HepG2 (cell line): Measurements from ENCODE around the gene MOBP. TPM values are rescaled to one million over a fixed set of nuclear protein-coding genes. Genes with fewer than 3 reads are reported as not detected.
A peak's percentile ranks its signal among the peaks of the same experiment; 100 is the strongest.

Source experiments
- ATAC-seq: fragments of 200-7000 bp; cut with Tn5 transposase; 3 replicates; pipeline ENCODE4 v1.9.1; 2020; ENCODE audit warnings: mild to moderate bottlenecking, moderate library complexity
- BruUV-seq: library from RNA; stranded (reverse); fragments of 400-500 nt; replicated peaks from 2 replicates; lab custom pipeline; 2021; lab: Mats Ljungman, UMichigan
- CTCF ChIA-PET: fragments of 300-600 bp; formaldehyde crosslinking; extraction: SDS; loops from one replicate; lab custom pipeline; 2021; ENCODE audit warnings: low total read pairs, inconsistent platforms, low intra/inter-chr PET ratio; lab: Yijun Ruan, JAX
- POLR2A ChIA-PET: fragments of 350-600 bp; sonication (Branson Sonifier 250); formaldehyde crosslinking; loops from one replicate; lab custom pipeline; 2020; ENCODE audit warnings: antibody characterized with exemption, inconsistent platforms; lab: Yijun Ruan, JAX
- DNase-seq: peaks from one replicate; pipeline ENCODE4 v3.0.0-alpha.2; 2015; ENCODE audit warnings: low spot score
- FAIRE-seq: peaks from 3 replicates; lab custom pipeline; 2011; peaks lifted over from hg19 to GRCh38; lab: Jason Lieb, UNC
- H2AFZ ChIP-seq: one replicate; pipeline ENCODE4 v1.6.1; 2011; ENCODE audit warnings: low read length, inconsistent platforms
- H3K27ac ChIP-seq: fragments of 300-600 bp; 3 replicates; pipeline ENCODE4 v1.8.0; 2011; ENCODE audit warnings: mixed run types, mild to moderate bottlenecking, mixed read lengths, low read length, inconsistent platforms; ENCODE audit not compliant: insufficient read depth; ENCODE audit errors: extremely low read length
- H3K27me3 ChIP-seq, 2 experiments: fragments of 200-600 bp in 1 of 2; 2 replicates in 1 of 2; 3 replicates in 1 of 2; pipeline versions ENCODE4 v1.6.0 to v1.8.0; 2011; ENCODE audit warnings: low read length in 2 of 2, mild to moderate bottlenecking in 2 of 2, moderate library complexity in 2 of 2, inconsistent platforms in 1 of 2; ENCODE audit not compliant: insufficient read depth in 2 of 2, control insufficient read depth in 1 of 2
- H3K36me3 ChIP-seq, 2 experiments: fragments of 200-600 bp in 1 of 2; replicated peaks in 1 of 2; 2 replicates in 1 of 2; 3 replicates in 1 of 2; pipeline versions ENCODE4 v1.5.1 to v1.8.0; 2011; ENCODE audit warnings: low read length in 2 of 2, inconsistent platforms in 1 of 2; ENCODE audit not compliant: insufficient read depth in 2 of 2, control insufficient read depth in 1 of 2
- H3K4me1 ChIP-seq: 2 replicates; pipeline ENCODE4 v1.5.1; 2012; ENCODE audit warnings: low read length, inconsistent platforms; ENCODE audit not compliant: insufficient read depth
- H3K4me2 ChIP-seq: 2 replicates; pipeline ENCODE4 v1.6.0; 2011; ENCODE audit warnings: low read depth, low read length, inconsistent platforms
- H3K4me3 ChIP-seq, 3 experiments: fragments of 200-600 bp in 1 of 3; sonication (generic), shearing (Covaris generic) in 1 of 3; replicated peaks in 1 of 3; 2 replicates each; pipeline ENCODE4 v1.5.1; 2011 to 2016; ENCODE audit warnings: low read length in 3 of 3, inconsistent platforms in 2 of 3, low read depth in 2 of 3, mild to moderate bottlenecking in 2 of 3, control low read depth in 1 of 3, mixed read lengths in 1 of 3; ENCODE audit not compliant: insufficient read depth in 1 of 3
- H3K79me2 ChIP-seq: one replicate; pipeline ENCODE4 v1.6.1; 2011; ENCODE audit warnings: low read length, inconsistent platforms; ENCODE audit not compliant: insufficient read depth
- H3K9ac ChIP-seq: 2 replicates; pipeline ENCODE4 v1.6.0; 2011; ENCODE audit warnings: mild to moderate bottlenecking, low read depth, low read length, inconsistent platforms; ENCODE audit not compliant: insufficient read depth
- H3K9me3 ChIP-seq: 2 replicates; pipeline ENCODE4 v1.5.1; 2012; ENCODE audit warnings: mild to moderate bottlenecking, low read length
- H4K20me1 ChIP-seq: 2 replicates; pipeline ENCODE4 v1.6.0; 2011; ENCODE audit warnings: inconsistent platforms, mild to moderate bottlenecking, low read length, moderate library complexity; ENCODE audit not compliant: insufficient read depth
- ARNT2 ChIP-seq: sonication (generic); formaldehyde crosslinking; IDR thresholded peaks from 2 replicates; pipeline ENCODE4 v1.8.0; 2022; ENCODE audit warnings: mild to moderate bottlenecking, low read depth, missing genetic modification reagents, moderate library complexity
- BORCS8-MEF2B ChIP-seq: sonication (generic); formaldehyde crosslinking; IDR thresholded peaks from 2 replicates; pipeline ENCODE4 v1.8.0; 2022; ENCODE audit warnings: mild to moderate bottlenecking, missing genetic modification reagents
- CCAR2 ChIP-seq: fragments of 200-400 bp; formaldehyde crosslinking; optimal IDR thresholded peaks from 2 replicates; pipeline ENCODE3; 2018; ENCODE audit warnings: low read depth, mild to moderate bottlenecking, low read length, moderate library complexity
- CTCF ChIP-seq: sonication (generic); formaldehyde crosslinking; IDR thresholded peaks from 2 replicates; pipeline ENCODE4 v1.5.0; 2020; ENCODE audit warnings: mild to moderate bottlenecking, missing genetic modification reagents, moderate library complexity
- ELF1 ChIP-seq: sonication (generic); formaldehyde crosslinking; IDR thresholded peaks from 2 replicates; pipeline ENCODE4 v1.4.0; 2020; ENCODE audit warnings: missing genetic modification reagents
- KAT7 ChIP-seq: IDR thresholded peaks from 2 replicates; pipeline ENCODE4 v1.6.1; 2018; ENCODE audit warnings: borderline replicate concordance, missing compliant biosample characterization
- MED13 ChIP-seq: sonication (generic); formaldehyde crosslinking; IDR thresholded peaks from 2 replicates; pipeline ENCODE4 v1.5.0; 2020; ENCODE audit warnings: missing genetic modification reagents
- SCMH1 ChIP-seq: sonication (generic); formaldehyde crosslinking; IDR thresholded peaks from 2 replicates; pipeline ENCODE4 v1.9.0; 2021; ENCODE audit warnings: missing genetic modification reagents, mild to moderate bottlenecking, borderline replicate concordance
- SIX4 ChIP-seq: sonication (generic); formaldehyde crosslinking; IDR thresholded peaks from 2 replicates; pipeline ENCODE4 v1.4.0; 2020; ENCODE audit warnings: missing genetic modification reagents
- SMARCC2 ChIP-seq: fragments of 450-650 bp; IDR thresholded peaks from 2 replicates; pipeline ENCODE4 v1.6.1; 2017; ENCODE audit warnings: antibody characterized with exemption, mild to moderate bottlenecking
- SP5 ChIP-seq: IDR thresholded peaks from 2 replicates; pipeline ENCODE4 v1.6.1; 2016; ENCODE audit warnings: low read depth, borderline replicate concordance
- STAG1 ChIP-seq: sonication (generic); formaldehyde crosslinking; IDR thresholded peaks from 2 replicates; pipeline ENCODE4 v1.4.0; 2020; ENCODE audit warnings: missing genetic modification reagents
- ZNF792 ChIP-seq: IDR thresholded peaks from 2 replicates; pipeline ENCODE4 v1.6.1; 2016
- ZSCAN5A ChIP-seq: sonication (generic); formaldehyde crosslinking; IDR thresholded peaks from 2 replicates; pipeline ENCODE4 v1.8.0; 2022; ENCODE audit warnings: mild to moderate bottlenecking, missing genetic modification reagents, borderline replicate concordance
- WGBS: methylation state at CpG from one replicate; pipeline ENCODE4 v1.1.6; 2017; ENCODE audit warnings: low lambda C conversion rate; 5-methylcytosine and 5-hydroxymethylcytosine counted together
- in situ Hi-C: cut with HindIII; loops from 2 replicates; pipeline ENCODE4 v1.10.0; 2017; ENCODE audit warnings: low pct_unique_long_range_greater_than_20kb; ENCODE audit not compliant: extremely low pct_ligation_motif_present
- intact Hi-C: fragments of 100-400 bp; cut with micrococcal nuclease; formaldehyde crosslinking; loops from one replicate; pipeline ENCODE4 v1.10.0; 2022; ENCODE audit not compliant: unreplicated experiment
- polyA plus RNA-seq, 8 experiments: library from polyadenylated mRNA; depleted of rRNA in 3 of 8; stranded (reverse) in 7 of 8; unstranded in 1 of 8; fragments of >200 nt; fragmentation: Illumina TruSeq in 4 of 8; extraction: Trizol in 4 of 8; gene quantifications; 2 replicates each; pipeline versions ENCODE4 v1.2.1 to v1.2.3, GENCODE V29; 2011 to 2016; ENCODE audit warnings: low read depth in 4 of 8, missing spikeins in 1 of 8, mixed read lengths in 1 of 8; ENCODE audit not compliant: insufficient read depth in 1 of 8
- total RNA-seq, 5 experiments: library from RNA; depleted of rRNA; stranded (reverse); fragments of >200 nt; fragmentation: Illumina TruSeq; extraction: Trizol; gene quantifications; 2 replicates each; pipeline ENCODE4 v1.2.3, GENCODE V29; 2016; ENCODE audit warnings: low read depth in 1 of 5
- TF ChIP-seq, protein P1 (sequence below): sonication (generic); formaldehyde crosslinking; conservative IDR thresholded peaks from 2 replicates; pipeline ENCODE4 v1.4.0; 2020; ENCODE audit warnings: missing genetic modification reagents

MOBP gene
- total and polyA plus RNA-seq, 2 of the 13 experiments (the other 11 are each of a cell fraction or from before 2014, with no cell fraction given): not detected

DNA sequence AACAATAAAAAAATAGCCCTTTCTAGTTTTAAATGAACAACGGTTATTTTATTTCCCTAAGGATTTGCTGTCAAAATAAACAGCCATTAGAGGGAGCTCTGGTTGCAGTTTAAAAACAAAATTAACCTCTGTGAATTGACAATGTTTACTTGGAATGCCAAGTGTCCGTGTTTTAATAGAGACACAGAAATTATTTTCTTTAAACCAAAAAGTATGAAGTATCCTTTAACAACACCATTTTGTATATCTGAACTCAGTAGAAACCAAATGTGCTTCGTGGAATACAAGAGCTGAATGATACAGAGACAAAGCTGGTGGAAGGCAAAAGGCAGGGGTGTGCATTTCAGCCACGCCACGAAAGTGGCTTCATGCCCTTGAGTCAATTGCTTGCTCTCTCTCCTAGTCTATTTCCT is 74.4 kb downstream of the MOBP start:
- no peaks in the 10 kb centered on the region for H3K36me3 ChIP-seq
- H3K9me3 ChIP-seq: no peaks in the 10 kb centered on the region
- CTCF ChIA-PET: interaction anchor here (1.3 kb wide), 1 partner anchor 449 kb away, joined by 5 read pairs; no protein-coding TSS in a partner anchor
- in situ Hi-C loops: no loop called here
- no peak overlapping the region for H3K9ac ChIP-seq
- POLR2A ChIA-PET: no interaction called here
- no peaks in the 10 kb centered on the region for H3K4me1 ChIP-seq
- ATAC-seq: no peak
- FAIRE-seq: peak; percentile 72
- intact Hi-C loops: loop anchor here (5.0 kb wide), 1 partner anchor 635 kb away; no protein-coding TSS in a partner anchor
- TF ChIP-seq CTCF (CRISPR knock-in tag) (peak; percentile 33), STAG1 (CRISPR knock-in tag) (peak; percentile 43; the same call in 1 of the 2 replicates), ARNT2 (CRISPR knock-in tag) (no peak), KAT7 (CRISPR knock-in tag) (no peak)
- H3K27me3 ChIP-seq: no peaks in the 10 kb centered on the region; a peak in 1 of 5 replicates
- no peak for DNase-seq
- WGBS: 2% methylated on average over 5 of the region's 5 CpGs
- no TSS peak for BruUV-seq
- H3K4me3 ChIP-seq: no peak overlapping the region
- H4K20me1 ChIP-seq: no peaks in the 10 kb centered on the region
- no peak overlapping the region for H3K4me2 ChIP-seq
- no peaks in the 10 kb centered on the region for H3K79me2 ChIP-seq
- no peak overlapping the region for H3K27ac ChIP-seq
- H2AFZ ChIP-seq: no peak overlapping the region

DNA sequence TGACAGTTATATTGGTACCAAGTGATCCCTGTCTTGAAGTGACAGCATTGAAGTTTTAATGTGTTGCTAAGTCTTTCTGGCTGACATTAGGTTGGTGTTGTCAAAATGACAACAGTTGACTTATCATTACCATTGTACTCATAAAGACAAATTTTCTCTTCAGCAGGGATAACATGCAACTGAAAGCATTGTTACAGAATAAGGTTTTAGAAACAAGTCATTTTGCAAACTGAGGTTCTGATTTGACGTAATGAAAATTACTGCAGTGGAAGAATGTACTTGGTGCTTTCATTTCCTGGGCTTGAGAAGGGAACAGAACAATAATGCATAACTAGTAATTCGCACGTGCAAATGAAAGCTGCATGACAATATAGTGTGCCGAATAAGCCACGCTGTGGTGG is 75.1 kb downstream of the MOBP start:
- in situ Hi-C loops (no loop called here), intact Hi-C loops (loop anchor here (5.0 kb wide), 1 partner anchor 635 kb away; no protein-coding TSS in a partner anchor)
- no TSS peak for BruUV-seq
- no peaks in the 10 kb centered on the region for H3K4me1 ChIP-seq
- no peaks in the 10 kb centered on the region; a peak in 1 of 5 replicates for H3K27me3 ChIP-seq
- no peak overlapping the region for H3K4me3 ChIP-seq
- no peaks in the 10 kb centered on the region for H3K36me3 ChIP-seq
- ChIA-PET CTCF (interaction anchor here (1.3 kb wide), 1 partner anchor 448 kb away, joined by 5 read pairs; no protein-coding TSS in a partner anchor), POLR2A (no interaction called here)
- no peak overlapping the region for H3K4me2 ChIP-seq
- no peaks in the 10 kb centered on the region for H4K20me1 ChIP-seq
- WGBS: 35% methylated on average over 5 of the region's 5 CpGs
- H3K9ac ChIP-seq: no peak overlapping the region
- no peak overlapping the region for H3K27ac ChIP-seq
- DNase-seq (no peak), ATAC-seq (no peak), FAIRE-seq (no peak)
- no peaks in the 10 kb centered on the region for H3K79me2 ChIP-seq
- no peaks in the 10 kb centered on the region for H3K9me3 ChIP-seq
- no peak overlapping the region for H2AFZ ChIP-seq
- TF ChIP-seq ELF1 (CRISPR knock-in tag) (no peak), CCAR2 (no peak), SCMH1 (CRISPR knock-in tag) (no peak), ZNF792 (CRISPR knock-in tag) (no peak), BORCS8-MEF2B (CRISPR knock-in tag) (no peak), SIX4 (CRISPR knock-in tag) (no peak), MED13 (CRISPR knock-in tag) (no peak), ZSCAN5A (no peak), SP5 (no peak), SMARCC2 (no peak)
- TF ChIP-seq, protein P1, sequence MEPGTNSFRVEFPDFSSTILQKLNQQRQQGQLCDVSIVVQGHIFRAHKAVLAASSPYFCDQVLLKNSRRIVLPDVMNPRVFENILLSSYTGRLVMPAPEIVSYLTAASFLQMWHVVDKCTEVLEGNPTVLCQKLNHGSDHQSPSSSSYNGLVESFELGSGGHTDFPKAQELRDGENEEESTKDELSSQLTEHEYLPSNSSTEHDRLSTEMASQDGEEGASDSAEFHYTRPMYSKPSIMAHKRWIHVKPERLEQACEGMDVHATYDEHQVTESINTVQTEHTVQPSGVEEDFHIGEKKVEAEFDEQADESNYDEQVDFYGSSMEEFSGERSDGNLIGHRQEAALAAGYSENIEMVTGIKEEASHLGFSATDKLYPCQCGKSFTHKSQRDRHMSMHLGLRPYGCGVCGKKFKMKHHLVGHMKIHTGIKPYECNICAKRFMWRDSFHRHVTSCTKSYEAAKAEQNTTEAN: no peak
